Naive thymus-derived CD8-positive, alpha-beta T cell (primary cell): ENCODE data around the gene TUBA1B. TPM values are rescaled to one million over a fixed set of nuclear protein-coding genes. Genes with fewer than 3 reads are reported as not detected.
"Not testable (repeated sequence)": the region's sequence is repeated elsewhere in the genome, so short reads cannot be mapped to it uniquely, and the experiment has no call there.

Source experiments
- ATAC-seq, 2 donors: fragments of 150-1000 bp; cut with Tn5 transposase in 1 of 2; sonication (Bioruptor Pico), chemical (Tn5 transposase) in 1 of 2; 1 replicate in 1 of 2; 2 replicates in 1 of 2; pipeline ENCODE4 v1.10.0; 2021; ENCODE audit warnings: mild to moderate bottlenecking in 2 of 2, moderate library complexity in 2 of 2
- POLR2A ChIA-PET: fragments of 350-600 bp; sonication (Branson Sonifier 250); formaldehyde crosslinking; loops from one replicate; lab custom pipeline; 2021; ENCODE audit warnings: antibody characterized with exemption; lab: Charles Lee
- DNase-seq, 10 donors: peaks; one replicate each; pipeline versions ENCODE4 v3.0.0 to v3.0.0-alpha.2; 2020 to 2022
- H3K27ac Mint-ChIP-seq, 10 donors: one replicate each; pipeline ENCODE4 v1.8.0; 2020 to 2022; ENCODE audit warnings: mild to moderate bottlenecking in 10 of 10, mixed read lengths in 10 of 10, moderate library complexity in 4 of 10, inconsistent platforms in 1 of 10
- H3K27me3 Mint-ChIP-seq, 5 donors: one replicate each; pipeline ENCODE4 v1.8.0; 2021 to 2022; ENCODE audit warnings: mixed read lengths in 5 of 5
- H3K36me3 Mint-ChIP-seq, 3 donors: one replicate each; pipeline ENCODE4 v1.8.0; 2020 to 2022; ENCODE audit warnings: mixed read lengths in 3 of 3, mild to moderate bottlenecking in 2 of 3, inconsistent platforms in 1 of 3
- H3K4me1 Mint-ChIP-seq, 4 donors: one replicate each; pipeline ENCODE4 v1.8.0; 2021 to 2022; ENCODE audit warnings: mixed read lengths in 4 of 4
- H3K4me3 Mint-ChIP-seq, 10 donors: one replicate each; pipeline ENCODE4 v1.8.0; 2020 to 2022; ENCODE audit warnings: mild to moderate bottlenecking in 10 of 10, mixed read lengths in 10 of 10, moderate library complexity in 6 of 10, inconsistent platforms in 1 of 10
- H3K9me3 Mint-ChIP-seq, 9 donors: one replicate each; pipeline ENCODE4 v1.8.0; 2020 to 2022; ENCODE audit warnings: mixed read lengths in 9 of 9, mild to moderate bottlenecking in 3 of 9, inconsistent platforms in 1 of 9, moderate library complexity in 1 of 9
- polyA plus RNA-seq, 3 donors: library from polyadenylated mRNA; unstranded; fragments of 300-500 nt; fragmentation: Illumina TruSeq; gene quantifications; one replicate each; pipeline ENCODE4 v1.2.3, GENCODE V29; 2021
- total RNA-seq, 8 experiments: library from RNA in 2 of 8; stranded (reverse) in 2 of 8; gene quantifications; one replicate each; pipeline ENCODE4 v1.2.3 and lab custom pipeline; 2021 to 2026

The TUBA1B gene
- total and polyA plus RNA-seq, 5 experiments from 2014 or later, result 157 to 339 (median 277) TPM

DNA sequence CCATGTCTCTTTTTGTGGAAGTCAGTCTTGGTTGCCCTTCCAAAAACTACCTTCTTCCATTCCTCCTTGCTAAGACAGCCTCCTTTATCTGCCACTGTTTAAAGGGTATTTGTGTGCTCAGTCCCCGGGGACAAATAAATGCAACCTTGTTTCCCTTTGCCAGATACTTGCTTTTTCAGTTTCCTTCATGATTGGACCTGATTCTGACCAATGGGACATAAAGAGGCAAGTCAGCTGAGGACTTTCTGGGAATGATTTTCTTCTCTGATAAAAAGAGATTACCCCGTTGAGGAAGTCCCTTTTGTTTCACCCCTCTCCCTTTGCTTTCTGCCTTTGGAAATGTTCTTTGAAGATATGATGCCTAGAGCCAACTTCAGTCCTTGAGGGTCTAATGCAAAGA is 7.4 kb upstream of the TUBA1B start:
- H3K9me3 Mint-ChIP-seq, result no peaks in the 10 kb centered on the region
- POLR2A ChIA-PET, result interaction anchor here (0.7 kb wide), 1 partner anchor 498 kb away, joined by 3 read pairs; no protein-coding TSS in a partner anchor
- no peak overlapping the region for H3K4me3 Mint-ChIP-seq
- H3K27ac Mint-ChIP-seq, result no peak overlapping the region
- H3K36me3 Mint-ChIP-seq, result no peaks in the 10 kb centered on the region
- no peaks in the 10 kb centered on the region for H3K27me3 Mint-ChIP-seq
- peaks cover 4 to 7% (median 5%) of the 10 kb centered on the region in 4 donors for H3K4me1 Mint-ChIP-seq
- ATAC-seq (no peak), DNase-seq (no peak)

DNA sequence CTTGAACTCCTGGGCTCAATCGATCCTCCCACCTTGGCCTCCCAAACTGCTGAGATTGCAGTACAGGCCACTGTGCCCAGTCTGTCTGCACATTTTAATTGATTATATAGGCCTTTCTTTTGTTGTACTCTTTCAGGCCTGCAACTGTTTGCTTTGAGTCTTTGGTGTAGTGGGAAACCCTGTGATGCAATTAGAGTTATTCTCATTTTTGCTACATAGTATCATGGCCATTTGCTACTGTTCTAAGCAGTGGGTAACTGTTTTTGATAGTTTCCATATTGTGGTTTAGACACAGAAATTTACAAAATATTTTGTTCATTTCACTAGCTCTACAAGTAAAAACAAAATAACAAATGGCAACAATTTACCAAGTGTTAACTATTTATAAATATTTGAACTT is 6.3 kb upstream of the TUBA1B start:
- no peak overlapping the region for H3K27ac Mint-ChIP-seq
- ATAC-seq, result no peak
- POLR2A ChIA-PET, result interaction anchor here (0.6 kb wide), 1 partner anchor 197 kb away, joined by 4 read pairs; no protein-coding TSS in a partner anchor
- H3K9me3 Mint-ChIP-seq, result no peaks in the 10 kb centered on the region
- H3K4me1 Mint-ChIP-seq, result peaks cover 1 to 15% (median 8%) of the 10 kb centered on the region in 4 donors
- no peak for DNase-seq
- no peaks in the 10 kb centered on the region for H3K27me3 Mint-ChIP-seq
- H3K4me3 Mint-ChIP-seq, result no peak overlapping the region
- no peaks in the 10 kb centered on the region for H3K36me3 Mint-ChIP-seq

DNA sequence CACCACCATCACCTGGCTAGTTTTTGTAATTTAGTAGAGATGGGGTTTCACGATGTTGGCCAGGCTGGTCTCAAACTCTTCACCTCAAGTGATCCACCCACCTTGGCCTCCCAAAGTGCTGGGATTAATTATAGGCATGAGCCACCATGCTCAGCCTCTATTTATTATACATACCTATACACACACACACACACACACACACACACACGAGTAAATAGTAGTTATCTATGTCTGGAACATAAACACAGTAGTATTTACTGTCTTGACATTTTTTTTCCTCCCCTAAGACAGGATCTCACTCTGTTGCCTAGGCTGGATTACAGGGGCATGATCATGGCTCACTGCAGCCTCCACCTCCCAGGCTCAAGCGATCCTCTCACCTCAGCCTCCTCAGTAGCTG is 5.8 kb upstream of the TUBA1B start:
- not testable (repeated sequence) for H3K36me3 Mint-ChIP-seq, ATAC-seq, H3K27me3 Mint-ChIP-seq, H3K4me3 Mint-ChIP-seq, H3K9me3 Mint-ChIP-seq, H3K27ac Mint-ChIP-seq, DNase-seq
- H3K4me1 Mint-ChIP-seq, result peaks cover 3 to 20% (median 12%) of the 10 kb centered on the region in 4 donors
- POLR2A ChIA-PET, result interaction anchor here (0.7 kb wide), 1 partner anchor 10 kb away, joined by 3 read pairs; no protein-coding TSS in a partner anchor

DNA sequence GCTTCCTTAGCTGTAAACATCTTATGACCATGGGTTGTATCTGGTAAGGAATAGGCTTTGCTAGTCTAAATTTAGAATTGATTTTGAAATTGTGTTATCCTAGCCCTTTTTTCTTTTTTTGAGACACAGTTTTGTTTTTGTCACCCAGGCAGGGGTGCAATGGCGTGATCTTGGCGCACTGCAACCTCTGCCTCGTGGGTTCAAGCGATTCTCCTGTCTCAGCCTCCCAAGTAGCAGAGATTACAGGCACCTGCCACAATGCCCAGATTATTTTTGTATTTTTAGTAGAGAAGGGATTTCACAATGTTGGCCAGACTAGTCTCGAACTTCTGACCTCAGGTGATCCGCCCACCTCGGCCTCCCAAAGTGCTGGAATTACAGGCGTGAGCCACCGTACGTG is 2.4 kb upstream of the TUBA1B start:
- H3K27ac Mint-ChIP-seq, result peak overlapping the region in 3 of 10 donors; percentile 38 to 49 (median 43)
- H3K36me3 Mint-ChIP-seq, result peaks cover 0 to 18% (median 12%) of the 10 kb centered on the region in 3 donors
- no peaks in the 10 kb centered on the region for H3K9me3 Mint-ChIP-seq
- H3K4me3 Mint-ChIP-seq, result no peak overlapping the region
- ATAC-seq (no peak), DNase-seq (no peak)
- peaks cover 13 to 44% (median 35%) of the 10 kb centered on the region in 4 donors for H3K4me1 Mint-ChIP-seq
- POLR2A ChIA-PET, result interaction anchor here (0.7 to 6.2 kb wide), 3 partner anchors 28 to 485 kb away, joined by 3 to 220 read pairs (median 4); partner anchors contain the start of gene TUBA1A
- H3K27me3 Mint-ChIP-seq, result no peaks in the 10 kb centered on the region

DNA sequence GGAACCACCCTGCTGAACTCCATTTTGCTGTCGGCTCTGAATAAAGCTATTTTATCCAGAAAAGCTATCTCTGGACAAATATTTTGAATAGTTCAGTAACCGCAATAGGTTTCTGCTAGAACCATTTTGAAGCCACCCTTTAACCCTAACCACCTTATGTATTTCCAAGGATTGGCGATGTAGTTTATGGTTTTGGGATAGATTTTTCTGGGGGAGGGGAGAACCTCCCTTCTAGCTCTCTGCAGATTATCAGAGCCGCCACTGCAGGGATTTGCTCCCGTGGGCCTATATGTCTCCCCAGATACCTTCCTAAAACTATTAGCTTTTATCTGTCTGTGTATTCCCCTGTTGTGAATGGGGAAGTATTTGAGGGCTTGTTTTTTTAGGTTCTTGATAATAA is 1.8 kb upstream of the TUBA1B start:
- Mint-ChIP-seq H3K4me1 (peaks cover 12 to 46% (median 34%) of the 10 kb centered on the region in 4 donors), H3K4me3 (no peak overlapping the region), H3K27ac (peak overlapping the region in 3 of 10 donors; percentile 49 to 97 (median 95)), H3K9me3 (no peaks in the 10 kb centered on the region), H3K27me3 (no peaks in the 10 kb centered on the region), H3K36me3 (peaks cover 0 to 24% (median 12%) of the 10 kb centered on the region in 3 donors)
- ATAC-seq (no peak), DNase-seq (no peak)
- POLR2A ChIA-PET, result interaction anchor here (0.7 to 6.2 kb wide), 3 partner anchors 27 to 1944 kb away, joined by 4 to 220 read pairs (median 4); partner anchors contain the start of gene TUBA1A

DNA sequence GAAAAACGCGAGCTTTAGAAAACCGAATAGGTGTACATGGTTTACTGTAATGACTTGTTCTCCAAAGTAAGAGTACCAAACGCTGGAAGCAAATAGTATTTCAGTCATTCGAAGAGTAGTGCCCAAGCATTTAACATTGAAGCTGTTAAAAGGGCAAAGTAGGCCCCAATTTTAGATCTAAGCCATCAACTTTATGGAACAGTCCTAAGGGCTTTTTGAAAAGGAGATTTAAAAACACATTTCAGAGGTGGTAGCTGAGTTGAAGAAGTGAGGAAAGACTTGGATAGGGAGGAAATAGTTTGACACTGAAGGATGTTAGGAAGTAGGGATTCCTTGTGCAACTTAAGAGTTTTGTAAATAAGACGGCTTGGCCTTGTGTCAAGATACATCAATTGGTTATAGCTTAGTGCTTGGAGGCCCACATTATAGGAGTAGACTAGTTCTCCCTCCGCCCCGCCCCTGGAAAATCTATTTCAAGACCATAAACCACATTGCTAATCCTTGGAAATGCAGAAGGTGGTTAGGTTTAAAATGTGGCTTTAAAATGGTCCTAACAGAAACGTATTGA is 783 bp upstream of the TUBA1B start:
- Mint-ChIP-seq H3K4me3 (peak overlapping the region; percentile 79 to 99 (median 88)), H3K27ac (peak overlapping the region; percentile 76 to 98 (median 96)), H3K4me1 (peaks cover 13 to 56% (median 44%) of the 10 kb centered on the region in 4 donors), H3K36me3 (peaks cover 0 to 34% (median 15%) of the 10 kb centered on the region in 3 donors), H3K9me3 (no peaks in the 10 kb centered on the region), H3K27me3 (no peaks in the 10 kb centered on the region)
- ATAC-seq, result no peak
- POLR2A ChIA-PET, result interaction anchor here (0.6 to 6.2 kb wide), 20 partner anchors 8 to 614 kb away, joined by 3 to 220 read pairs (median 9); partner anchors contain the start of genes DDX23, DHH, KMT2D and LMBR1L
- no peak for DNase-seq

DNA sequence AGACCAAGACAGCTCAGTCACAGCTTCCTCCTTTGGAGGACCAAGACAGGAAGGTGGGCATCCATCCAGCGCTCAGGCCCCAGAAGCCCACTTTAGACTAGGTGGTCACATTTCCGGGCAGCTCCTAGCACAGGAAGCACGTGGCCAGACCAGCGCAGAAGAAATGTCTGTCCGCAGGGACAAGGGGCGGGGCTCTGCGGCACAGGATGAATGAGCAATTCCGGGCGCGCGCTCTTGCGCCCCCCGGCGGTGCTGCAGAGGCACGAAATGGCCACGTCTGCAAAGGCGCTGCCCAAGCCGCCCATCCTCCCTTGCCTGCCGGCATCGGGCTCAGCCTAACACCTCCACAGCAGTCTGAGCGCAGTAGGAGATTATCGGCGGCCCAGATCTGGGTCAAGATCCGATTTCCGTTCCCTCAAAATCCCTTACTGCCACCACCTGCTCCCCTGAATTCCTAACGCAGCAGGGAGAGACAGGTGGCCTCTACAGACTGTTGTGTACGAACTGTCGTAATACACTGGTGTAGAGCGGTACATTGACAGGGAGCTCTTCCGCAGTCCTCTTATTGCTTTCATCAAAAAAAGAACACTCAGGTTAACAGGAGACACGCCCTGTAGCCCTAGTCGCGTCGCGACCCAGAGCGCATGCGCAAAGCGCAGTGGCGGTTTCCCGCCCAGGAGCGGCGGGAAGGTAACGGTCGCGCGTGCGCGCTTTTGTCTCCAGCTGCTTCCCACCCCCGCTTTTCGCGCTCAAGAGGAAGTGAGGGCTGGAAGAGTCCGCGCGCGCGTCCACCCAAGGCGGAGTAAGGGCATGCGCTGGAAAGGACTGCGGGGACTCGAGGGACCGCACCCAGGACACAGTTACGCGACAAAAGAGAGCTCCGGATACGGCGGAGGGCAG is 794 bp downstream of the TUBA1B start:
- no peaks in the 10 kb centered on the region for H3K27me3 Mint-ChIP-seq
- ATAC-seq, result peak; percentile 67 to 75
- H3K4me1 Mint-ChIP-seq, result peaks cover 14 to 62% (median 49%) of the 10 kb centered on the region in 4 donors
- POLR2A ChIA-PET, result interaction anchor here (0.5 to 6.2 kb wide), 37 partner anchors 8 to 611 kb away, joined by 3 to 220 read pairs (median 6); partner anchors contain the start of genes ARF3, DDX23, DHH and FKBP11
- H3K27ac Mint-ChIP-seq, result peak overlapping the region; percentile 96 to 99 (median 98)
- H3K36me3 Mint-ChIP-seq, result peaks cover 0 to 38% (median 19%) of the 10 kb centered on the region in 3 donors
- peak; percentile 89 to 97 (median 92) for DNase-seq
- H3K4me3 Mint-ChIP-seq, result peak overlapping the region; percentile 95 to 99 (median 97)
- H3K9me3 Mint-ChIP-seq, result no peaks in the 10 kb centered on the region

DNA sequence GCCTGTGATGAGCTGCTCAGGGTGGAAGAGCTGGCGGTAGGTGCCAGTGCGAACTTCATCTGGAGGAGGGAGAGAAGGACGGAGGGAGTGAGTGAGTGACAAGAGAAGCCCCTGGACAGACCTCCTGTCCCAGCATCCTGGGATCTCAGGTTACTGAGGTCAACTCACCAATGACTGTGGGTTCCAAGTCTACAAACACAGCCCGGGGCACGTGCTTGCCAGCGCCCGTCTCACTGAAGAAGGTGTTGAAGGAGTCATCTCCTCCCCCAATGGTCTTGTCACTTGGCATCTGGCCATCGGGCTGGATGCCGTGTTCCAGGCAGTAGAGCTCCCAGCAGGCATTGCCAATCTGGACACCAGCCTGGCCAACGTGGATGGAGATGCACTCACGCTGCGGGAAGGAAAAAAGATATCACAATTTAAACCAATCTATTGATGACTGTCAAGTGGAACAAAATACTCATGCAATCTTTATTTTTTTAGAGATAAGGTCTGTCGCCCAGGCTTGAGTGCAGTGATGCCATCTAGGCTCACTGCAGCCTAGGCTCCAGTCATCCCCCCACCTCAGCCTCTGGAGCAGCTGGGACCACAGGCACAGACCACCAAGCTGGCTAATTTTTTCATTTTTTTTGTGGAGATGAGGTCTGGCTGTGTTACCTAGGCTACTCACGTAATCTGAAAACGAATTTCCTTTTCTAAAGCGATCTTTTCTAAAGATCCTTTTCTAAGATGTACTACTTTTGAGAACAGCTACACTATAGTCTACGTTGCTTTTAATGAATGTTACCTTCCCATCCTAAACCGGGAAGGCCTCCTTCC is 1.7 kb downstream of the TUBA1B start:
- Mint-ChIP-seq H3K9me3 (no peaks in the 10 kb centered on the region), H3K36me3 (peaks cover 0 to 38% (median 19%) of the 10 kb centered on the region in 3 donors), H3K27ac (peak overlapping the region; percentile 96 to 99 (median 98)), H3K4me1 (peaks cover 14 to 62% (median 47%) of the 10 kb centered on the region in 4 donors), H3K27me3 (no peaks in the 10 kb centered on the region), H3K4me3 (peak overlapping the region; percentile 95 to 99 (median 97))
- POLR2A ChIA-PET, result interaction anchor here (0.5 to 6.2 kb wide), 14 partner anchors 11 to 612 kb away, joined by 4 to 220 read pairs (median 14); partner anchors contain the start of genes DHH, KMT2D, LMBR1L and RHEBL1
- DNase-seq (no peak), ATAC-seq (no peak)

DNA sequence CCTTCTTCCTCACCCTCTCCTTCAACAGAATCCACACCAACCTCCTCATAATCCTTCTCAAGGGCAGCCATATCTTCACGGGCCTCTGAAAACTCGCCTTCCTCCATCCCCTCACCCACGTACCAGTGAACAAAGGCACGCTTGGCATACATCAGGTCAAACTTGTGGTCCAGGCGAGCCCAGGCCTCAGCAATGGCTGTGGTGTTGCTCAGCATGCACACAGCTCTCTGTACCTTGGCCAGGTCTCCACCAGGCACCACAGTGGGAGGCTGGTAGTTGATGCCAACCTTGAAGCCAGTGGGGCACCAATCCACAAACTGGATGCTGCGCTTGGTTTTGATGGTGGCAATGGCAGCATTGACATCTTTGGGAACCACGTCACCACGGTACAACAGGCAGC is 3.2 kb downstream of the TUBA1B start:
- H3K36me3 Mint-ChIP-seq, result peaks cover 0 to 38% (median 19%) of the 10 kb centered on the region in 3 donors
- POLR2A ChIA-PET, result interaction anchor here (1.1 to 2.2 kb wide), 2 partner anchors 18 to 62 kb away, joined by 3 to 11 read pairs; partner anchors contain the start of gene LMBR1L
- H3K27ac Mint-ChIP-seq, result peak overlapping the region in 8 of 10 donors; percentile 59 to 87 (median 72)
- H3K27me3 Mint-ChIP-seq, DNase-seq, H3K9me3 Mint-ChIP-seq, ATAC-seq: not testable (repeated sequence)
- H3K4me1 Mint-ChIP-seq, result peaks cover 14 to 52% (median 44%) of the 10 kb centered on the region in 4 donors
- peak overlapping the region in 1 of 10 donors; percentile 7 for H3K4me3 Mint-ChIP-seq

DNA sequence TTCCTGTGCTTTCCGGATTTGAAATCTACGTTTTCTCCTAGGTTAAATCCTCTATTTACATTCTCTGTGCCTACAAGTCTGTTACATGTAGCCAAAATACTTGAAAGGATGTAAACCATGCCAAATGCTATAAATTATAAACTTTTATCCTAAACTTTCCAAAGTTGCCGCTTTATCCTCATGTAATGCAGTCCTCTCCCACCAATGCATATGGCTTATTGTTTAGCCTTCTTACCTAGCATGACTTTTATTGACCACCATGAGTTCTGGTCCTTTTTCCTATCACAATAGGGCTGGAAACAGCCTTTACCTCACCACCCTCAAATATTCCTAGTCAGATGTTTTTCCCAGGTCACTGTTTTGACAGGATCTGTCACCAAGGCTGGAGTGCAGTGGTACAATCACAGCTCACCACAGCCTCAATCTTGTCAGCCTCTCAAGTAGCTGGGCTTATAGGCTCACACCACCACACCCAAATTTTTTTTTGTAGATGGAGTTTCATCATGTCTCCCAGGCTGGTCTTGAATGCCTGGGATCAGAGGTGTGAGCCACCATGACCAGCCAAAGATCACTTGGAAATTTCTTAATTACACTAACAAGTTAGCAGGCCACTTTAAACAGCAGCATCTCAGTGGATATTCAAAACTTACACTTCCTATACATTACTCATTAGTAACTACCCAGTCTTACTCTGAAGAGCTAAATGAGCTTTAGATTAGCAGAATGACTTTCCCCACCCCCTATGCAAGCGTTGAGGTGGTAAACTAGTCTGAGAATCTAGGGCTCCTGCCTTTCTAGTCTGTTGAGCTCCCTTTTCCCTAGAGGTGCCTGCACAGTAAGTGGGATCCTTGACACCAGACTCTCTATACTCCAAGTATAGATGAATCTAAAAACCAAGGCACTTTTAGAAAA is 4.1 kb downstream of the TUBA1B start:
- Mint-ChIP-seq H3K27ac (peak overlapping the region in 9 of 10 donors; percentile 59 to 87 (median 74)), H3K4me3 (peak overlapping the region in 3 of 10 donors; percentile 9 to 30 (median 24)), H3K4me1 (peaks cover 13 to 43% (median 41%) of the 10 kb centered on the region in 4 donors), H3K36me3 (peaks cover 0 to 38% (median 19%) of the 10 kb centered on the region in 3 donors), H3K27me3 (no peaks in the 10 kb centered on the region), H3K9me3 (no peaks in the 10 kb centered on the region)
- ATAC-seq (no peak), DNase-seq (no peak)
- POLR2A ChIA-PET, result interaction anchor here (1.1 to 2.2 kb wide), 2 partner anchors 17 to 63 kb away, joined by 3 to 11 read pairs; partner anchors contain the start of gene LMBR1L
